ENCODE data around the gene MLLT3.
"Not testable (repeated sequence)": the region's sequence is repeated elsewhere in the genome, so short reads cannot be mapped to it uniquely, and the experiment has no call there.

MLLT3 gene

GRCh38 chr9:20593537-20593936 lies 28.8 kb downstream of the MLLT3 start:
- DNase-seq: no peak

DNA sequence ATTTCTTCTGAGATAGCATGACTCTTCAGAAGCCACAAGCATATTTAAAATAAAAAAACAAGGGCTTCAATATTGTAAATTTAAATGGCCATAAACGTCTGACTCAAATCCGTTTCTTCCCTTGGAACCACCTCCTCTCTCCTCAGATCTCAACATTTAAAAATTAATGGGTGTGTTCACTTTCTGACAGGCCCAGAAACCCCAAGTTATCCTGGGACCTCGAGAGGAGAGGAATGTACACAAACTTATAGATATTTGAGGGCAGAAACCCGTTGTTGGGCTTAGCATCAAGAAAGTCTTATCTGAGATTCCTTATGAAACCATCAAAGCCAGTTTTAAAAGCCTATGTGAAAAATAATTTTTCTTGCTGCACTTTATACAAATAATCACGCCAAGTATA lies 29.2 kb downstream of the MLLT3 start:
- DNase-seq: no peak

- DNase-seq: no peak
These were observed 29.6 kb downstream of the MLLT3 start for GRCh38 chr9:20592673-20593072.

- DNase-seq: no peak
These were observed 31.1 kb downstream of the MLLT3 start for GRCh38 chr9:20591223-20591622.

- no peak for DNase-seq
These were observed 37.2 kb downstream of the MLLT3 start for GRCh38 chr9:20584968-20585643.

GRCh38 chr9:20583088-20583487 lies 39.2 kb downstream of the MLLT3 start:
- DNase-seq: not testable (repeated sequence)

DNA sequence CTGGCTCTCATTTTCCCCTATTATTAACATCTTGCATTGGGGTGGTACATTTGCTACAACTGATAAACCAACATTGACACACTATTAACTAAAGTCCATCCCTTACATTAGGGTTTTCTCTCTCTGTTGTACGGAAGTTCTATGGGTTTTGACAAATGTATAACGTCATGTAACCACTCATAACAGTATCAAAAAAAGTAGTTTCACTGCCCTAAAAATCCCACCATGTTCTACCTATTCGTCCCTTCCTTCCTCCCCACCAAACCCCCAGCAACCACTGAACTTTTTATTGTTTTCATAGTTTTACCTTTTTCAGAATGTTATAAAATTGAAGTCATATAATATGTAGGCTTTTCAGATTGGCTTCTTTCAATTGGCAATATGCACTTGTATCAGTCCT lies 40.1 kb downstream of the MLLT3 start:
- no peak for DNase-seq

DNA sequence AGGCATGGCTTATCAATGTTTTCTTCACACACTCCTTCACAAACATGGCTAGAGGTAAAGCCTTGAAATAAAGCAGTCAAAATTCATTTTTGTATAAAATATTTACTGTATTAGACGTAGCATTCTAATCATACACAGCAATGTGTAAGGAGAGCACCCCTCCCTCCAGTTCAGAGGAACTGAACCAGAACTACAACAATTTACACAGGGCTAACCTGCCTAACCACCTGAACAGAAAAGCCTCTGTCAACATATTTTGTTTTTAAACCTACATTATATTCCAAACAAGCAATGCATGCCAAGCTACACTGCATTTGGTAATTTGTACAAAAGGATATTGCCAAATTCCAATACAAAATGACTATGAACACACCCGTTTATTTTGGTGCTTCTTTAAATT lies 41.6 kb downstream of the MLLT3 start:
- DNase-seq: no peak

DNA sequence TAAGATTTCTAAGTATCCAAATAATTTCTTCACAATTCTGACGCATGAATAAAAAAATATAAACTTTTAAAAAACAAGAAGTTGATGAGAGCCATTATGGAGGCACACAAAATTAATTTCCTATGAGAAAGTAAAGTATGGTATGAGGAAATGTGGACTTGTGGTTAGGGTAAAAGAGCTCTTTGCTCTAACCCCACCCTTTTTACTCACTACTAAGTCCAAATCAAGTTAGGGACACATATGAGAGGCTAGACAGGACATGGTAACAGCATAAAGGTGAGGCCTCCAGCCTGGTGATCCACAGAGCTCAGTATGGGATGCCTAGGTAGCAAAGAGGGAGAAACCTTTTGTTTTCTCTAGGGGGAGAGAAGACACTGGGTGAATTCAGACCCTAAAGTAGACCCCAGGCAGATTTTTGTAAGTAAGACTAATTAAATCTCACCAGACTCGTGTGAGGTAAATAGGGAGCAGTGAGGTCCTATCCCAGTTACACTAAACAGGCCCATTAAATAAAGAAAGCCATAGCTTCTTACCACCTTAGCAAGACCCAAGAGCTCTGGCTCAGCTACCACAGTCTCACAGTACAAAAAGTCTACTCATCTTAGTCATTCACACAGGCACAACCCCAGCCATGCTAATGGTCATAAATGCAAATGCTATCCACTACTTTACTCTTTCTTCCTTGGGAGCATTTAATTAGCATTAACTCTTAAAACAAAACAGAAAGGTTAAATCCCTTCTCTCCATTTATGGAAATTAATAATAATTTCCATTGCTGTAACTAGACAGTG lies 42.6 kb downstream of the MLLT3 start:
- DNase-seq: no peak

DNA sequence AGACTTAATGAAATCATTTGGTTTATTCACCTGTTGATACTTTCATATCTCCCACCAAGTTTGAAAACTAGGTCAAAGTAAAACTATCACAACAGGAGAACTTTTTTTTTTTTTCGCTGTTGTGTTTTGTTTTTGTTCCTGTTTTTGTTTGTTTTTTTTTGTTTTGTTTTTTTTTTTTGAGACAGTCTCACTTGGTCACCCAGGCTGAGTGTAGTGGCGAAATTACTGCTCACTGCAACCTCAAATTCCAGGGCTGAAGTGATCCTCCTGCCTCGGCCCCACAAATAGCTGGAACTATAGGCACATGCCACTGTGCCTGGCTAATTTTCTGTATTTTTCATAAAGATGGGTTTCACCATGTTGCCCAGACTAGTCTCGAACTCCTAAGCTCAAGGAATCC lies 49.3 kb downstream of the MLLT3 start:
- DNase-seq: no peak

DNA sequence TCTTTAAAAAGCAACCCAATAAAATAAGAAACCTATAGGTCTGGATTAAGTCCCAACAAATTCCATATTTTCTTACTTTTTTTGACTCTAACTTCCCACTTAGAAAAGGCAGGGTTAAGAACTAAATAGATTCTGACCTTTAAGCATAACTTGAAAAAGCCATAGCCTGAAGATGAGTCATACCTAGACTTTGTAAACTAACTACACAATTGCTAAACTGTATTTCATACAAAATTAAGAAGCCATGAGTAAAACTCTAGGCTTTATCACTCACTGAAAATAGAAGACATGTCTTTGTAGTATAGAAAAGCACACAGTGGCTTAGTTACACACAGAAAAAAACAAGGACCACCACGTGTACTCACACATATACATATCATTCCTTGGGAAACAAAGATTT lies 51.5 kb downstream of the MLLT3 start:
- no peak for DNase-seq

DNA sequence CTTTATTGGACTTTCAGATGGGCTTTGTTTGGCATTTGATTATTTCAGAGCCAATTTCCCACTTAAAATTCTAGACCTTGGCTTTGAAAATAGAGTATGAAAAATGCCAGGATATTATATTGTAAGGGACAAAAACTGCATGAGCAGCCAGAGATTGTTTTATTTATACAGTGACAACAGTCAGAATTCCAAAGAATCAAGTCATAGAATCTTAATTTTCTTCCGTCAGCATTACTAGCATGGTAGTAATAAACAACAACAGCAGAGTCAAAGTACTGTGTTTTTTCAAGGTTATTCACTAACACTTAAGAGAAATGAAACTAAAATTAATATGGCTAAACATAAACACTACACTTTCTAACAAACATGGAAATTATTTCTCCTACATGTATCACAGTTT lies 52.2 kb downstream of the MLLT3 start:
- DNase-seq: no peak

GRCh38 chr9:20569525-20569924 lies 52.8 kb downstream of the MLLT3 start:
- no peak for DNase-seq

- DNase-seq: no peak
These were observed 53.9 kb downstream of the MLLT3 start for GRCh38 chr9:20568400-20568799.

- no peak for DNase-seq
These were observed 55.9 kb downstream of the MLLT3 start for GRCh38 chr9:20566401-20566800.

DNA sequence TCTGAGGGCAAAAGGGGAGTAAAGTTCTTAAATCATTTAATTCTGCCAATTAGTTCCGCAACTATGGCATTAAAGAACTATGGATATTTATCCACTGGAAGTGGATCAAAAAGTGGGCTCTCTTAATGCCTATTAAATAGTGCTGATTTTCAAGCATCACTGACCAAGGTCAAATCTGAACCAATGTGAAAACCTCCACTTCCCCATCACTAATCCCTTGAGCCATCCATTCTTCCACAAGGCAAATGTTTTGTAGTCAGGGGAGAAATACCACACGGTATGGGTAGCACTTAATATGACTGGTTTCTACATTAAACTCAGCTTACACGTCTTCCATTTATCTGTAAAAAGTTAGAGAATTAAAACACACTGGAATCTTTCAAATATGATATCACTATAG lies 57.6 kb downstream of the MLLT3 start:
- DNase-seq: no peak

GRCh38 chr9:20563917-20564316 lies 58.4 kb downstream of the MLLT3 start:
- no peak for DNase-seq

- no peak for DNase-seq
These were observed 60.2 kb downstream of the MLLT3 start for GRCh38 chr9:20562051-20562450.

DNA sequence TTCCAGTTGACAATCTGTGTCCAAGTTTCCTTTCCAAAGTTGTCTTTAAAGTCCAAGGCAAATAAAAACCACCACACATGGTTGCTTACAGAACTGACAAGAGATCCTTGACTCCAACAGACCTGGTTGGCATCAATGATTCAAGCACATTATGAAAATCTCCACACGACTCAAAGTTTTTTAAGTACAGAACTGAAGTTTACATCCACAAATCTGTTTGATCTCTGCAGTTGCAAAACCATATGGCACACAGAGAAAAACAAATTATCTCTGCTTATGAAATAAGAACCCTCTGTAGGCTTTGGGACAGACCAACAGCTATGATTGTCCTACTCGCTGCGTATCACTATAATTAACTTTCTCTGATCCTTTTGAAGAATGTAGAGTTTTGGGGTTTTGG lies 60.8 kb downstream of the MLLT3 start:
- DNase-seq: no peak

DNA sequence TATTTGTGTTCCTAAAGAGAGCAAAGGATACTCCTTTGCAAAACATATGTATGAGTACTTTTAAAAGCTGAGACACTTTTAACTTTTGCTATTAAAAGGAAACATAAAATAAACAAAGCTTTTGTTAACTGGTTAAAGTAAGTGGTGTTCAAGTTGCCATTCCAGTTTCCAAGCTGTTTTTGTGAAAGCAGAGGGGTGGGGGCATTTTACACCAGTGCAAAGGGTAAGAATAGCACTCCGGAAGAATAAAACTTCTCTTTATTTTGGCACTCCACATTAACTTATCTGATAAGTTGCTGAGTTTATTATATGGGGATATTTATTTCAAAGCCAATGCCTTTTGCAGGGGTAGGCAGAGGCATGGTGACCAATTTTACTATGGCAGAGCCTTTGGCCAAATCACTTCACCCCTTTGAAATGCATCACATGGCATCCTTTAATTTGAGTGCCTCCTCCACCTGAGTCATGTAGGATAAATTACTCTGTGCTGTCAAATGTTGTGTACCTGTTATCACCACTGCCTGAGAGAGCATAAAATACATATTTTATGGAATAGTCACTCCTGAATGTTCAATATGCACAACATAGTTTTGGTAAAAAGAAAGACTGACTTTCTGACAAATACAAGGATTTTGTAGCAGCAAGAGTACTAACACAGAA lies 62.9 kb downstream of the MLLT3 start:
- DNase-seq: no peak

GRCh38 chr9:20558566-20559016 lies 63.7 kb downstream of the MLLT3 start:
- no peak for DNase-seq

GRCh38 chr9:20557890-20558565 lies 64.3 kb downstream of the MLLT3 start:
- DNase-seq: no peak

GRCh38 chr9:20557285-20557684 lies 65.0 kb downstream of the MLLT3 start:
- DNase-seq: no peak

Data from NCI-H2227 treated with DMSO at 0.1 percent for 48 hours (cell line).